ENCODE results near the gene ATP6V0E2.
A peak's percentile ranks its signal among the peaks of the same experiment; 100 is the strongest.

ATP6V0E2 gene

DNA sequence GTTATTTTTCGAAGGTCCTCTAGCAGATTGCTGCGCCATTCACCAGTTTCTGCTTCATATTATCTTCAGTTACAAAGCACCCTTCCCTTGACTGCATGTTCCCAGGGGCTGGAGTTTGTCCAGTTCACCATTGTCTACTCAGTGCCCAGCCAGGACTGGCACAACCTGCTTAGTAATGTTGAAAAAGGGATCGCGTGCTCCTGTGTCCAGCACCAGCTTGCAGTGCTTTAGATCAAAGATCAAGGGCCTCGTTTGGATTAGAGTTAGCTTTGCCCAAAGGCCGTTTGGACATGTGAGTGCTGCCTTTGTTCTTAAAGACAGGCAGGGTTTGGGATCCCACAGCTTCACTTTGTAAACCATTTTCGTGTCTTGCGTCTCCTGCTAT is 867 bp downstream of the ATP6V0E2 start:
- Histone ChIP-seq H3K36me3 (ENCODE audit: control insufficient read depth, insufficient read depth, low read length) (peaks cover 2% of the 10 kb centered on the region; the same call in 1 of the 2 replicates), H3K27me3 (replicated peaks; ENCODE audit: control insufficient read depth, insufficient read depth, low read length) (no peaks in the 10 kb centered on the region), H3K4me3 (replicated peaks; ENCODE audit: low read depth, low read length) (peak overlapping the region; percentile 84)
- no peak for DNase-seq (ENCODE audit: extremely low read depth, insufficient read length)
- TF ChIP-seq, protein P1, sequence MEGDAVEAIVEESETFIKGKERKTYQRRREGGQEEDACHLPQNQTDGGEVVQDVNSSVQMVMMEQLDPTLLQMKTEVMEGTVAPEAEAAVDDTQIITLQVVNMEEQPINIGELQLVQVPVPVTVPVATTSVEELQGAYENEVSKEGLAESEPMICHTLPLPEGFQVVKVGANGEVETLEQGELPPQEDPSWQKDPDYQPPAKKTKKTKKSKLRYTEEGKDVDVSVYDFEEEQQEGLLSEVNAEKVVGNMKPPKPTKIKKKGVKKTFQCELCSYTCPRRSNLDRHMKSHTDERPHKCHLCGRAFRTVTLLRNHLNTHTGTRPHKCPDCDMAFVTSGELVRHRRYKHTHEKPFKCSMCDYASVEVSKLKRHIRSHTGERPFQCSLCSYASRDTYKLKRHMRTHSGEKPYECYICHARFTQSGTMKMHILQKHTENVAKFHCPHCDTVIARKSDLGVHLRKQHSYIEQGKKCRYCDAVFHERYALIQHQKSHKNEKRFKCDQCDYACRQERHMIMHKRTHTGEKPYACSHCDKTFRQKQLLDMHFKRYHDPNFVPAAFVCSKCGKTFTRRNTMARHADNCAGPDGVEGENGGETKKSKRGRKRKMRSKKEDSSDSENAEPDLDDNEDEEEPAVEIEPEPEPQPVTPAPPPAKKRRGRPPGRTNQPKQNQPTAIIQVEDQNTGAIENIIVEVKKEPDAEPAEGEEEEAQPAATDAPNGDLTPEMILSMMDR (IDR thresholded peaks at IDR 0.05; ENCODE audit: insufficient read depth, low read length, poor library complexity, severe bottlenecking): no peak

DNA sequence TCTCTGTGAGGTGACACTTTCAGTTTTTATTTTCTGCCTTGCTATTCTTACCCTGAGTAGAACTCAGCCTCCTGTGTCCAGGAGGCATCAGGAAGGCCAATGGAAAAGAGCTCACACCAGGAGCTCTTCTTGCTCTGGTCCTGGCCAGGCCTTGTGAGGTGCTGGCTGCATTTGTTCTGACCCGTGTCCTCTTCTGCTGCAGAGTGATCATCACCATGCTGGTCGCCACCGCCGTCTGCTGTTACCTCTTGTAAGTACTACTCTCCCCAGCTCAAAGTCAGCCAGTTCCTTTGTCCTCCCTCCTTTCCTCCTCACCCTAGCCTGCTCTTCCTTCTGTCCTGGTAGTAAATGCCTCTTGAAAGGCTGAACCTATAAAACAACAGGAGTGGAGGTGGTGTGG is 1.6 kb downstream of the ATP6V0E2 start:
- TF ChIP-seq, protein P1 (IDR thresholded peaks at IDR 0.05; ENCODE audit: insufficient read depth, low read length, poor library complexity, severe bottlenecking): no peak
- no peak for DNase-seq (ENCODE audit: extremely low read depth, insufficient read length)
- Histone ChIP-seq H3K36me3 (ENCODE audit: control insufficient read depth, insufficient read depth, low read length) (peaks cover 5% of the 10 kb centered on the region; the same call in 1 of the 2 replicates), H3K4me3 (replicated peaks; ENCODE audit: low read depth, low read length) (no peak overlapping the region), H3K27me3 (replicated peaks; ENCODE audit: control insufficient read depth, insufficient read depth, low read length) (no peaks in the 10 kb centered on the region)

DNA sequence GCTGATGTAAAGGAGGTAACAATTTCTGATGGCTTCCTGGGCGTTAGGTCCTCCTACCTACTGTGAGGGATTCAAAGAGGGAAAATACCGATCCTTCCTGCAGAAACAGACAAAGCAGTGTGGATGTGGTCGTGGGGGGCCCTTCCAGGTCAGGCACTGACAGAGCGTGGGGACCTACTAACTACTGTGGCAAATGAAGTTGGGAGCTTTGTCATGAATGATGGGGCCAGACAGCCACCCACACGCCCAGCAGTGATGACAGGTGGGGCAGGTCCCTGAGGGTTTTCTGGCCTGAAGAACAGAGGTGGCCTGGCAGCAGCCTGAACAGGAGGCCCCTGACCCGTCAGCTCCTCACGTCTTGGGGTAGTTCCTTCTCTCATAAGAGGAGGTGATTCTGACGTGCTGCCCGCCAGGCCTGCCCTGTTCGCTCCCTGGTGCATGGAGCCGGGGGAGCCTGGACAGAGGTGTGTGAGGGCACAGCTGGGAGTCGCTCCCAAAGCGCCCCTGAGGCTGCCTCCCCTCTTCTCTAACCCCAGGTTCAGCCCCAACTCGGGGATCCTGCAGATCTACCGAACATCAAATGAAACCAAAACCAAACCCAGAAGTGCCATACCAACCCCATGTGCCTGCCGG is 4.2 kb downstream of the ATP6V0E2 start:
- TF ChIP-seq, protein P1 (IDR thresholded peaks at IDR 0.05; ENCODE audit: insufficient read depth, low read length, poor library complexity, severe bottlenecking): no peak
- peaks cover 5% of the 10 kb centered on the region; the same call in 1 of the 2 replicates for H3K36me3 ChIP-seq (ENCODE audit: control insufficient read depth, insufficient read depth, low read length)
- no peak for DNase-seq (ENCODE audit: extremely low read depth, insufficient read length)
- no peaks in the 10 kb centered on the region for H3K27me3 ChIP-seq (replicated peaks; ENCODE audit: control insufficient read depth, insufficient read depth, low read length)
- H3K4me3 ChIP-seq (replicated peaks; ENCODE audit: low read depth, low read length): no peak overlapping the region

DNA sequence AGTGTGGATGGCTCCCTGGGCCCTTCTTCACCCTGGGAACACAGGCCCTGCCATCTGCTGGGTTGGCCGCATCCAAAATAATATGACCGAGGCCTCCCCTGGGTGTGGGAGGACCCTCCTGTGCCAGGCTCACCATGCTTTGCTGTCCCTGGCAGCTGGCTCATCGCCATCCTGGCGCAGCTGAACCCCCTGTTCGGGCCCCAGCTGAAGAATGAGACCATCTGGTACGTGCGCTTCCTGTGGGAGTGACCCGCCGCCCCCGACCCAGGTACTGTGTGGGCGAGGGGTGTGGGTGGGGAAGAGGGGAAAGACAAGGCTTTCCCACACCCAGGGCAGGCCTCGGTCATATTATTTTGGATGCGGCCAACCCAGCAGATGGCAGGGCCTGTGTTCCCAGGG is 4.8 kb downstream of the ATP6V0E2 start:
- no peak for DNase-seq (ENCODE audit: extremely low read depth, insufficient read length)
- Histone ChIP-seq H3K36me3 (ENCODE audit: control insufficient read depth, insufficient read depth, low read length) (peaks cover 5% of the 10 kb centered on the region; the same call in 1 of the 2 replicates), H3K4me3 (replicated peaks; ENCODE audit: low read depth, low read length) (no peak overlapping the region), H3K27me3 (replicated peaks; ENCODE audit: control insufficient read depth, insufficient read depth, low read length) (no peaks in the 10 kb centered on the region)
- TF ChIP-seq, protein P1 (IDR thresholded peaks at IDR 0.05; ENCODE audit: insufficient read depth, low read length, poor library complexity, severe bottlenecking): no peak

DNA sequence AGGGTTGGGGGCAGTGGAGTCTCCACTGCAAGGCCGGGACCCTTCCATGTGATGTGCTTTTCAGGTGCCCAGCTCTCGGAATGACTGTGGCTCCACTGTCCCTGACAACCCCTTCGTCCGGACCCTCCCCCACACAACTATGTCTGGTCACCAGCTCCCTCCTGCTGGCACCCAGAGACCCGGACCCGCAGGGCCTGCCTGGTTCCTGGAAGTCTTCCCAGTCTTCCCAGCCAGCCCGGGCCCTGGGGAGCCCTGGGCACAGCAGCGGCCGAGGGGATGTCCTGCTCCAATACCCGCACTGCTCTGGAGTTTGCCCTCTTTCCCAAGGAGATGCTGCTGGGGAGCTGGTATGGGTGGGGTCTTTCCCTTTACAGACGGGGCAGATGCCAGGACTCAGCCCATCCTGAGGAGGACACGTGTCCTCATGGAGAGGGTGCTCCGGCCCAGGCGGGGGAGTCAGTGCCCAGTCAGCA is 5.5 kb downstream of the ATP6V0E2 start:
- Histone ChIP-seq H3K4me3 (replicated peaks; ENCODE audit: low read depth, low read length) (no peak overlapping the region), H3K36me3 (ENCODE audit: control insufficient read depth, insufficient read depth, low read length) (peaks cover 5% of the 10 kb centered on the region; the same call in 1 of the 2 replicates), H3K27me3 (replicated peaks; ENCODE audit: control insufficient read depth, insufficient read depth, low read length) (no peaks in the 10 kb centered on the region)
- TF ChIP-seq, protein P1 (IDR thresholded peaks at IDR 0.05; ENCODE audit: insufficient read depth, low read length, poor library complexity, severe bottlenecking): no peak
- DNase-seq (ENCODE audit: extremely low read depth, insufficient read length): no peak

Measured in GM06990 (cell line).